Measurements from ENCODE around the gene SKP1. TPM values are rescaled to one million over a fixed set of nuclear protein-coding genes. Genes with fewer than 3 reads are reported as not detected.
"Not testable (repeated sequence)": the region's sequence is repeated elsewhere in the genome, so short reads cannot be mapped to it uniquely, and the experiment has no call there.

SKP1 gene
- total RNA-seq (332 TPM), polyA plus RNA-seq (387 TPM)
- long read RNA-seq, donor 1, full-length matches to known transcripts = 70 of 70 reads
- long read RNA-seq, donor 1, partial matches to known transcripts = 0 of 70 reads
- long read RNA-seq, donor 1, other reads (novel, unspliced or antisense) = 0 of 70 reads
- long read RNA-seq, donor 2 = 0 reads
- long read RNA-seq, donor 3, full-length matches to known transcripts = 606 of 694 reads
- long read RNA-seq, donor 3, partial matches to known transcripts = 68 of 694 reads
- long read RNA-seq, donor 3, other reads (novel, unspliced or antisense) = 20 of 694 reads
- long read RNA-seq, donor 4, full-length matches to known transcripts = 208 of 246 reads
- long read RNA-seq, donor 4, partial matches to known transcripts = 27 of 246 reads
- long read RNA-seq, donor 4, other reads (novel, unspliced or antisense) = 11 of 246 reads
- long read RNA-seq, donor 5, full-length matches to known transcripts = 675 of 797 reads
- long read RNA-seq, donor 5, partial matches to known transcripts = 87 of 797 reads
- long read RNA-seq, donor 5, other reads (novel, unspliced or antisense) = 35 of 797 reads
- long read RNA-seq, donor 6, full-length matches to known transcripts = 208 of 243 reads
- long read RNA-seq, donor 6, partial matches to known transcripts = 35 of 243 reads
- long read RNA-seq, donor 6, other reads (novel, unspliced or antisense) = 0 of 243 reads
- long read RNA-seq, donor 7, full-length matches to known transcripts = 487 of 567 reads
- long read RNA-seq, donor 7, partial matches to known transcripts = 60 of 567 reads
- long read RNA-seq, donor 7, other reads (novel, unspliced or antisense) = 20 of 567 reads
- long read RNA-seq, donor 8, full-length matches to known transcripts = 140 of 145 reads
- long read RNA-seq, donor 8, partial matches to known transcripts = 0 of 145 reads
- long read RNA-seq, donor 8, other reads (novel, unspliced or antisense) = 5 of 145 reads
- long read RNA-seq, donor 9, full-length matches to known transcripts = 323 of 342 reads
- long read RNA-seq, donor 9, partial matches to known transcripts = 0 of 342 reads
- long read RNA-seq, donor 9, other reads (novel, unspliced or antisense) = 19 of 342 reads
- long read RNA-seq, donor 10, full-length matches to known transcripts = 346 of 374 reads
- long read RNA-seq, donor 10, partial matches to known transcripts = 14 of 374 reads
- long read RNA-seq, donor 10, other reads (novel, unspliced or antisense) = 14 of 374 reads

- peaks cover 16 to 21% of the 10 kb centered on the region in 2 donors for H3K36me3 ChIP-seq (ENCODE audit: control insufficient read depth in 2 of 2, insufficient read depth in 2 of 2, low read length in 1 of 2)
- H3K9me3 ChIP-seq (ENCODE audit: control insufficient read depth in 2 of 2, insufficient read depth in 1 of 2, low read length in 1 of 2) = no peaks in the 10 kb centered on the region
- peaks cover 16 to 18% of the 10 kb centered on the region in 2 donors for H3K4me1 ChIP-seq (ENCODE audit: control insufficient read depth in 2 of 2, insufficient read depth in 2 of 2, low read length in 2 of 2)
- H3K4me3 ChIP-seq (ENCODE audit: low read length in 2 of 2) = peak within 1 kb of the TSS; percentile 96 to 98
- peak within 1 kb of the TSS; percentile 98 to 100 for H3K27ac ChIP-seq (ENCODE audit: low read depth in 1 of 2, low read length in 1 of 2)
- H3K27me3 ChIP-seq (ENCODE audit: control insufficient read depth in 2 of 2, insufficient read depth in 1 of 2, low read length in 1 of 2) = no peaks in the 10 kb centered on the region
- peak; percentile 77 to 95 (median 89) for DNase-seq (ENCODE audit: low read depth in 6 of 9, low spot score in 9 of 9)
- WGBS = under 1% methylated on average over 92 of the region's 92 CpGs
These were observed at the start of gene SKP1 for GRCh38 chr5:134176511-134177368. TSS of gene SKP1 (minus strand) at chr5:134176950. CDS start at chr5:134174022, 2,928 bp downstream.

GRCh38 chr5:134225780-134226440 lies 49.2 kb upstream of the SKP1 start, which contains the start of gene PPP2CA:
TSS of gene PPP2CA (minus strand) at chr5:134226073. CDS start at chr5:134225861, 212 bp downstream.
- peaks cover 12 to 15% of the 10 kb centered on the region in 2 donors for H3K4me1 ChIP-seq (ENCODE audit: control insufficient read depth in 2 of 2, insufficient read depth in 2 of 2, low read length in 2 of 2)
- H3K4me3 ChIP-seq (ENCODE audit: low read length in 2 of 2) = peak within 1 kb of the TSS; percentile 90 to 99
- H3K27me3 ChIP-seq (ENCODE audit: control insufficient read depth in 2 of 2, insufficient read depth in 1 of 2, low read length in 1 of 2) = no peaks in the 10 kb centered on the region
- no peaks in the 10 kb centered on the region for H3K9me3 ChIP-seq (ENCODE audit: control insufficient read depth in 2 of 2, insufficient read depth in 1 of 2, low read length in 1 of 2)
- DNase-seq (ENCODE audit: low read depth in 6 of 9, low spot score in 9 of 9) = peak; percentile 97 to 100 (median 99)
- WGBS = under 1% methylated on average over 73 of the region's 73 CpGs
- peaks cover 2 to 7% of the 10 kb centered on the region in 2 donors for H3K36me3 ChIP-seq (ENCODE audit: control insufficient read depth in 2 of 2, insufficient read depth in 2 of 2, low read length in 1 of 2)
- H3K27ac ChIP-seq (ENCODE audit: low read depth in 1 of 2, low read length in 1 of 2) = peak within 1 kb of the TSS; percentile 99

GRCh38 chr5:134224888-134225779 lies 48.4 kb upstream of the SKP1 start:
- DNase-seq (ENCODE audit: low read depth in 6 of 9, low spot score in 9 of 9) = peak in 7 of 9 donors; percentile 55 to 86 (median 63)
- peaks cover 12 to 15% of the 10 kb centered on the region in 2 donors for H3K4me1 ChIP-seq (ENCODE audit: control insufficient read depth in 2 of 2, insufficient read depth in 2 of 2, low read length in 2 of 2)
- no peaks in the 10 kb centered on the region for H3K9me3 ChIP-seq (ENCODE audit: control insufficient read depth in 2 of 2, insufficient read depth in 1 of 2, low read length in 1 of 2)
- peak overlapping the region; percentile 90 to 99 for H3K4me3 ChIP-seq (ENCODE audit: low read length in 2 of 2)
- WGBS = under 1% methylated on average over 49 of the region's 49 CpGs
- no peaks in the 10 kb centered on the region for H3K27me3 ChIP-seq (ENCODE audit: control insufficient read depth in 2 of 2, insufficient read depth in 1 of 2, low read length in 1 of 2)
- H3K27ac ChIP-seq (ENCODE audit: low read depth in 1 of 2, low read length in 1 of 2) = peak overlapping the region; percentile 99
- peaks cover 5 to 14% of the 10 kb centered on the region in 2 donors for H3K36me3 ChIP-seq (ENCODE audit: control insufficient read depth in 2 of 2, insufficient read depth in 2 of 2, low read length in 1 of 2)

- Histone ChIP-seq H3K4me1 (ENCODE audit: control insufficient read depth in 2 of 2, insufficient read depth in 2 of 2, low read length in 2 of 2) (peaks cover 12 to 17% of the 10 kb centered on the region in 2 donors), H3K9me3 (ENCODE audit: control insufficient read depth in 2 of 2, insufficient read depth in 1 of 2, low read length in 1 of 2) (no peaks in the 10 kb centered on the region), H3K4me3 (ENCODE audit: low read length in 2 of 2) (peak overlapping the region; percentile 90 to 99), H3K27ac (ENCODE audit: low read depth in 1 of 2, low read length in 1 of 2) (no peak overlapping the region), H3K36me3 (ENCODE audit: control insufficient read depth in 2 of 2, insufficient read depth in 2 of 2, low read length in 1 of 2) (peaks cover 5 to 14% of the 10 kb centered on the region in 2 donors), H3K27me3 (ENCODE audit: control insufficient read depth in 2 of 2, insufficient read depth in 1 of 2, low read length in 1 of 2) (no peaks in the 10 kb centered on the region)
- 64% methylated on average over 9 of the region's 9 CpGs for WGBS
- no peak for DNase-seq (ENCODE audit: low read depth in 6 of 9, low spot score in 9 of 9)
These were observed 46.9 kb upstream of the SKP1 start for GRCh38 chr5:134223406-134224248.

GRCh38 chr5:134221690-134222089 lies 44.9 kb upstream of the SKP1 start:
- H3K27ac ChIP-seq (ENCODE audit: low read depth in 1 of 2, low read length in 1 of 2); DNase-seq (ENCODE audit: low read depth in 6 of 9, low spot score in 9 of 9); H3K27me3 ChIP-seq (ENCODE audit: control insufficient read depth in 2 of 2, insufficient read depth in 1 of 2, low read length in 1 of 2); H3K4me1 ChIP-seq (ENCODE audit: control insufficient read depth in 2 of 2, insufficient read depth in 2 of 2, low read length in 2 of 2); H3K4me3 ChIP-seq (ENCODE audit: low read length in 2 of 2); H3K9me3 ChIP-seq (ENCODE audit: control insufficient read depth in 2 of 2, insufficient read depth in 1 of 2, low read length in 1 of 2): not testable (repeated sequence)
- H3K36me3 ChIP-seq (ENCODE audit: control insufficient read depth in 2 of 2, insufficient read depth in 2 of 2, low read length in 1 of 2) = peaks cover 5 to 19% of the 10 kb centered on the region in 2 donors
- WGBS = 98% methylated on average over 5 of the region's 5 CpGs

GRCh38 chr5:134215757-134216156 lies 39.0 kb upstream of the SKP1 start:
- Histone ChIP-seq H3K4me3 (ENCODE audit: low read length in 2 of 2) (no peak overlapping the region), H3K9me3 (ENCODE audit: control insufficient read depth in 2 of 2, insufficient read depth in 1 of 2, low read length in 1 of 2) (peaks cover 0 to 2% of the 10 kb centered on the region in 2 donors), H3K27ac (ENCODE audit: low read depth in 1 of 2, low read length in 1 of 2) (no peak overlapping the region), H3K27me3 (ENCODE audit: control insufficient read depth in 2 of 2, insufficient read depth in 1 of 2, low read length in 1 of 2) (no peaks in the 10 kb centered on the region), H3K36me3 (ENCODE audit: control insufficient read depth in 2 of 2, insufficient read depth in 2 of 2, low read length in 1 of 2) (peaks cover 9 to 23% of the 10 kb centered on the region in 2 donors), H3K4me1 (ENCODE audit: control insufficient read depth in 2 of 2, insufficient read depth in 2 of 2, low read length in 2 of 2) (peaks cover 0 to 2% of the 10 kb centered on the region in 2 donors)
- DNase-seq (ENCODE audit: low read depth in 6 of 9, low spot score in 9 of 9) = no peak
- WGBS = 100% methylated on average over 2 of the region's 2 CpGs

Data from thymus (tissue), 14 donors.